ENCODE results near the gene SPTSSA. TPM values are rescaled to one million over a fixed set of nuclear protein-coding genes. Genes with fewer than 3 reads are reported as not detected.
"Not testable (repeated sequence)": the region's sequence is repeated elsewhere in the genome, so short reads cannot be mapped to it uniquely, and the experiment has no call there.

The SPTSSA gene
- 12.4 and 13.8 TPM in 2 replicates for total RNA-seq (2014; rRNA removed; shearing (Covaris generic))
- 38.4 and 40.2 TPM in 2 replicates for polyA plus RNA-seq (2015; cell fraction: cytosol; rRNA removed)
- polyA plus RNA-seq (2015; cell fraction: nucleus; rRNA removed) = 25.7 and 26.2 TPM in 2 replicates

DNA sequence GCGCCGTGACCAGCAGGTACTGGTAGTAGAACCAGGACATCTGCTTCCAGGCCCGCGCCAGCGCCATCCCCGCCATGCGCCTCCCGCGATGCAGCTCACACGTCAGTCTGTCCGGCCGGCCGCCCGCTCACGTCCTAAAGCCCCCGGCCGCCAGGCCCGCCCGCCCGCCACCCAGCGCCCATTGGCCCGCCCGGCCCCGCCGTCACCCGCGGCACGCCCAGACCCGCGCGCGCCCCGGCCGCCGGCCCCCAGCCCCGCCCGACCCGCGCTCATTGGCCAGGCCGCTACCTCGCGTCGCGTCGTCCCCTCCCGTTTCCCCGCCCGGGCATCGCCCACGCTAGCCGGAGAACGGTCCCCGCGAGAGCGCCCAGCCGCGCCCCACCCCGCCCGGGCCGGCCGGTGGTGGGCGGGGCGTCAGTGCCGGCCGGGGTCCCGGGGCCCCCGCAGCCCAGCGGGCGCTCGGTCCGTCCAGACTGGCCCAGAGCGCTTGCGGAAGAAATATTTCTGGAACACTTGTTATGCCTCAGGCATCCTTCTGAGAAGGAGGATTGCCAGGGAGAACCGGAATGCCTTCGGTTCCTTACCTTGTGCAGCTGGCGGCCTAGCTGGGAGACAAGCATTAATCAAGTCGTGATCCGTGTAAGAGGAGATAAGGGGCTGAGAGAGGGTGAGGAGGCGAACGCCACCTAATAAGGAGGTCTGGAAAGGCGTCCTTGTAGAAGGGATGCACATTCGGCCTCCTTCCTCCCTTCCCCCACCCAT lies at the start of gene SPTSSA:
Gene SPTSSA (minus strand): TSS at position 109 of the 762 bp plus-strand sequence. CDS start 33 bp downstream, at position 76.
- peak; percentile 89 for DNase-seq (ENCODE audit: low read depth, low spot score)
- in situ Hi-C loops (cut with HindIII; ENCODE audit: low pct_unique_long_range_greater_than_20kb, low sequenced_read_pairs) = no loop called here

DNA sequence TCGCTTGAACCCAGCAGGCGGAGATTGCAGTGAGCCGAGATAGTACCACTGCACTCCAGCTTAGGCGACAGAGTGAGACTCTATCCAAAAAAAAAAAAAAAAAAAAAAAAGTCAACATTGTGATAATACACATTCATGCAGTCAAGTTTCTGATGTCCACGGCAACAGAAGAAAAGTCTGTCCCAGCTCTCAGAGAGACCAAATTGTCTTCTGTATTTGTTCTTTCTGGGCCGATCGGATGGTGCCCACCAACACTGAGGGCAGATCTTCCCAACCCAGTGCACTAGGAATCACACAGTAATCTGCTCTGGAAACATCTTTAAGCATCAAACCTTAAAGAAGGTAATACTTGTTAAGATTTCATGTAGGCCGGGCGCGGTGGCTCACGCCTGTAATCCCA lies 45.8 kb upstream of the SPTSSA start:
- in situ Hi-C loops (cut with HindIII; ENCODE audit: low pct_unique_long_range_greater_than_20kb, low sequenced_read_pairs) = no loop called here
- no peak for DNase-seq (ENCODE audit: low read depth, low spot score)

DNA sequence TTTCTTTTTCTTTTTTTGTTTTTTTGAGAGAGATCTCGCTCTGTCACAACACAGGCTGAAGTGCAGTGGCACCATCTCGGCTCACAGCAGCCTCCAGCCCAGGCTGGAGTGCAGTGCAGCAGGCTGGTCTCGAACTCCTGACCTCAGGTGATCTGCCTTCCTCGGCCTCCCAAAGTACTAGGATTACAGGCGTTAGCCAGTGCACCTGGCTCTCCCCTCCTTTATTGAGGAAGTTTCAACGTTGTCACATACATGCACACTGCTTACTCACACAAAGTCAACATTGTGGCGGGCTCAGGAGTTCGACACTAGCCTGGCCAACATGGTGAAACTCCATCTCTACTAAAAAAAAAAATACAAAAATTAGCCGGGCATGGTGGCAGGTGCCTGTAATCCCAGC lies 45.4 kb upstream of the SPTSSA start:
- in situ Hi-C loops (cut with HindIII; ENCODE audit: low pct_unique_long_range_greater_than_20kb, low sequenced_read_pairs) = no loop called here
- no peak for DNase-seq (ENCODE audit: low read depth, low spot score)

DNA sequence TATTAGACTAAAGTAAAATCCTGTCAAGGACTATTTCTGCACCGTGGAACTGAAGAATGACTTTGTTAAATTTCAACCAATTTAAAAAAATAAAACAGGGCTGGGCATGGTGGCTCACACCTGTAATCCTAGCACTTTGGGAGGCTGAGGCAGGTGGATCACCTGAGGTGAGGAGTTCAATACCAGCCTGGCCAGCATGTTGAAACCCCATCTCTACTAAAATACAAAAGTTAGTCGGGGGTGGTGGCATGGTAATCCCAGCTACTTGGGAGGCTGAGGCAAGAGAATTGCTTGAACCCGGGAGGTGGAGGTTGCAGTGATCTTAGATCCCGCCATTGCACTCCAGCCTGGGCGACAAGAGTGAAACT lies 43.1 kb upstream of the SPTSSA start:
- in situ Hi-C loops (cut with HindIII; ENCODE audit: low pct_unique_long_range_greater_than_20kb, low sequenced_read_pairs); DNase-seq (ENCODE audit: low read depth, low spot score): not testable (repeated sequence)

- in situ Hi-C loops (cut with HindIII; ENCODE audit: low pct_unique_long_range_greater_than_20kb, low sequenced_read_pairs); DNase-seq (ENCODE audit: low read depth, low spot score): not testable (repeated sequence)
These were observed 42.0 kb upstream of the SPTSSA start for GRCh38 chr14:34504027-34504426.

- in situ Hi-C loops (cut with HindIII; ENCODE audit: low pct_unique_long_range_greater_than_20kb, low sequenced_read_pairs) = no loop called here
- DNase-seq (ENCODE audit: low read depth, low spot score) = no peak
These were observed 40.6 kb upstream of the SPTSSA start for GRCh38 chr14:34502545-34503225.

DNA sequence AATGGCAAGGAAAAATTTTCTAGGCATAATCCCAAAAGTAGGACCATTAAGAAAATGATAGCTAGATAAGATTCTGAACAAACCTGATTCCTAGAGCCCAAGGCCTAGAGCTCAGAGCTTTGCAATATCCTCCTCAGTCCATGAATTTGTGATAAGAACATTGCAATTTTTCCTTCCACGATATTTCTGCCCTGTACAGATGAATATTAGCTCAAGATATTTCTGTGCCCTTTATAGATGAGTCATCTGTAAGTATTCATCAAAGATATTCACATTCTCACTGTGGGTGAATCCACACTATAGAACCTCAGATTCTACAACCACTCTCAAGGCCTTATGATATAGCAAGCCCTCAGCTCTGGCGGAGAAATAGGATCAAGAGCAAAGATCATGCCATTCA lies 40.0 kb upstream of the SPTSSA start:
- in situ Hi-C loops (cut with HindIII; ENCODE audit: low pct_unique_long_range_greater_than_20kb, low sequenced_read_pairs) = no loop called here
- DNase-seq (ENCODE audit: low read depth, low spot score) = no peak

- in situ Hi-C loops (cut with HindIII; ENCODE audit: low pct_unique_long_range_greater_than_20kb, low sequenced_read_pairs) = no loop called here
- DNase-seq (ENCODE audit: low read depth, low spot score) = no peak
These were observed 39.1 kb upstream of the SPTSSA start for GRCh38 chr14:34501004-34501580.

GRCh38 chr14:34498684-34499412 lies 36.8 kb upstream of the SPTSSA start:
- peak; percentile 68 for DNase-seq (ENCODE audit: low read depth, low spot score)
- in situ Hi-C loops (cut with HindIII; ENCODE audit: low pct_unique_long_range_greater_than_20kb, low sequenced_read_pairs) = no loop called here

DNA sequence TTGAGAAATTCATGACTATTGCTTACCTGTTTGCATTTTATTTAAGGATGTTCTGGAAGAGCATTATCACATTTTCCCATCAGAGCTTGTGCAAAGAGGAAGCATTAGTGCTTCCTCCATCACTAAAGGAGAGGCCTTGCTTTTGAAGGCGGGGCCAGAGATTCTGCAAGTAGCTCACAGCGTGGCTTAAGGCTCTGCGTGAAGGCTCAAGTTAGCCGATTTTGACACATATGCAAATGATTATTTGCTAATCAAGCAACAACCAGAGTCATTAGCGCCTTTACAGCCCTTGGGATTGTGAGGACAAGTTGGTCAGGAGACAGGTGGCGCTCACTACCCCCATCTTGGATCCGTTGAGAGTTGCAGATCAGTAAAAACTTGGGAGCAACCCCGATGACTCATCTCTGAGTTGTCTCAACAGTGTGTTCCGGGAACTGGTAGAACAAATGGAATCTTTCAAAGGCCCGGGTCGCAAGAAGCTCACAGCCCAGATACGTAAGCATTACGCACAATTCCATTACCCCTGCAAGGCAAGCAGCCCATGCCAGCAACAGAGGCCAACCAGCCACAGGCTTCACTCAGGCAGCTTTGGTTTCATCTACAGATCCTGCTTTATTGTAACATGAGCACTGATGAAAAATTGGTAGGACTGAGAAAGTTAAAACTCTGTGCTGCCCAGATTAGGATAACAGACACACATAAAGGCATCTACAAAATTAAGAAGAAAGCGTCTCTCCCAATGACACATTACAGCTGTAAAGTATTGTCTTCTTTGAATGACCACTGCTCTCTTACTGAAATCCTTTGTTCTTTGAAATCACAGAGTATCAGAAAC lies 34.9 kb upstream of the SPTSSA start:
- in situ Hi-C loops (cut with HindIII; ENCODE audit: low pct_unique_long_range_greater_than_20kb, low sequenced_read_pairs) = no loop called here
- DNase-seq (ENCODE audit: low read depth, low spot score) = peak; percentile 99

DNA sequence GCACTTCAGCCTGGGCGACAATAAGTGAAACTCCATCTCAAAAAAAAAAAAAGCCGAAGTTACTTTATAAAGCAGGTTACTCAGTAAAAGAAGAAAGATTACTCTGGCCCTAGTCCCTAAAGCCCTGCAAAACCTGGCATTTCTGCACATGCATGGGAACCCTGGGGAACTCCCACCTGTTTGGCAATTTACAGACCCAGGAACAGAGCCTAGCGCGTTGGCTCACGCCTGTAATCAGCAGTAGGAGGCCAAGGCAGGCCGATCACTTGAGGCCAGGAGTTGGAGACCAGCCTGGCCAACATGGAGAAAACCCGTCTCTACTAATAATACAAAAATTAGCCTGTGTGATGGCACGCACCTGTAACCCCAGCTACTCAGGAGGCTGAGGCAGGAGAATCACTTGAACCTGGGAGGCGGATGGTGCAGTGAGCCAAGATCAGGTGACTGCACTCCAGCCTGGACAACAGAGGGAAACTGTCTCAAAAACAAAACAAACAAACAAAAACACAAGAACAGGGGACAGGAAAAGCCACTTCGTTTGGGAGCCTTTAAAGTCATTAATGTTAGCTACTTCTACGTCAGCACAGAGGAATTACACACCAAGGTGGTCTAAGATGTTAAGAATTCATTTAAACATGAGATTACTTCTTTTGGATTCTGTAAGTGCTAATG lies 34.1 kb upstream of the SPTSSA start:
- in situ Hi-C loops (cut with HindIII; ENCODE audit: low pct_unique_long_range_greater_than_20kb, low sequenced_read_pairs) = no loop called here
- DNase-seq (ENCODE audit: low read depth, low spot score) = no peak

DNA sequence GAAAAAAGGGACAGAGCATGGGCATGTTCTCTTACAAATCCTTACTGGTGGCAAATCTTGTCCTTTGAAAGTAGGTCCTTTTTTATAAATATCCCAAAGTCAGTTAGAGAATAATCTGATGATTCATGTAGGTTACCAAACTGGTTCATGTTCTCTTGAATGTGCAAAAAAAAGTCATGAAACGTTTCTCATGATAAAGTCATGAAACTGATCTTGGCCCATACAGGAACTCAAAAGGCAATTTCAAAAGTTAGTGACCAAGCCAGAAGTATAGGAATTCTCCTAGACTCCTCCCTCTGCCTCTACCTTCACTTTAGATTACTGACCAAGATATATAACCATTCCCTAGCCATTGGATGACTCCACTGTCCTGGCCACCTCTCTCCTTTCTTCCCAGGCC lies 27.3 kb upstream of the SPTSSA start:
- DNase-seq (ENCODE audit: low read depth, low spot score) = no peak
- in situ Hi-C loops (cut with HindIII; ENCODE audit: low pct_unique_long_range_greater_than_20kb, low sequenced_read_pairs) = no loop called here

GRCh38 chr14:34488528-34488927 lies 26.5 kb upstream of the SPTSSA start:
- DNase-seq (ENCODE audit: low read depth, low spot score) = no peak
- in situ Hi-C loops (cut with HindIII; ENCODE audit: low pct_unique_long_range_greater_than_20kb, low sequenced_read_pairs) = no loop called here

- no peak for DNase-seq (ENCODE audit: low read depth, low spot score)
- in situ Hi-C loops (cut with HindIII; ENCODE audit: low pct_unique_long_range_greater_than_20kb, low sequenced_read_pairs) = no loop called here
These were observed 22.7 kb upstream of the SPTSSA start for GRCh38 chr14:34484726-34485125.

GRCh38 chr14:34482463-34482862 lies 20.4 kb upstream of the SPTSSA start:
- in situ Hi-C loops (cut with HindIII; ENCODE audit: low pct_unique_long_range_greater_than_20kb, low sequenced_read_pairs) = no loop called here
- no peak for DNase-seq (ENCODE audit: low read depth, low spot score)

- DNase-seq (ENCODE audit: low read depth, low spot score) = no peak
- in situ Hi-C loops (cut with HindIII; ENCODE audit: low pct_unique_long_range_greater_than_20kb, low sequenced_read_pairs) = no loop called here
These were observed 17.7 kb upstream of the SPTSSA start for GRCh38 chr14:34479694-34480093.

DNA sequence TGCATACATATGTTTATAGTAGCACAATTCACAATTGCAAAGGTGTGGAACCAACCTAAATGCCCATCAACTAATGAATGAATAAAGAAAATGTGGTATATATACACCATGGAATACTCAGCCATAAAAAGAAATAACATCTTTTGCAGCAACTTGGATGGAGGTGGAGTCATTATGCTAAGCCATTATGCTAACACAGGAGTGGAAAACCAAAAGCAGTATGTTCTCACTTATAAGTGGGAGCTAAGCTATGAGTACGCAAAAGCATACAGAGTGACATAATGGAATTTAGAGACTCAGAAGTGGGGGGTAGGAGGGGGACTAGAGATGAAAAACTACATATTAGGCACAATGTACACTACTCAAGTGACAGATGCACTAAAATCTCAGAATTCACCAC lies 16.2 kb upstream of the SPTSSA start:
- no peak for DNase-seq (ENCODE audit: low read depth, low spot score)
- in situ Hi-C loops (cut with HindIII; ENCODE audit: low pct_unique_long_range_greater_than_20kb, low sequenced_read_pairs) = no loop called here

All from SK-MEL-5 (cell line).